ENCODE measurements around the gene RGS2.

RGS2 gene

GRCh38 chr1:192762265-192762664 is 46.6 kb upstream of the RGS2 start (continued):
- no peak for TF ChIP-seq PATZ1 (tag by site-specific recombination; IDR thresholded peaks at IDR 0.05)

GRCh38 chr1:192763243-192763642 is 45.6 kb upstream of the RGS2 start:
- no peaks in the 10 kb centered on the region for H3K4me1 ChIP-seq (ENCODE audit: control insufficient read depth, insufficient read depth, low read length)
- no peak overlapping the region for H3K4me3 ChIP-seq (ENCODE audit: low read depth, low read length)
- ChIA-PET POLR2A (no interaction called here), CTCF (interaction anchor here (0.6 kb wide), 1 partner anchor 18 kb away, joined by 3 read pairs; no protein-coding TSS in a partner anchor)
- TF ChIP-seq ZNF266 (tag by site-specific recombination; IDR thresholded peaks at IDR 0.05; ENCODE audit: low read depth): no peak
- no peak for TF ChIP-seq ZNF19 (tag by site-specific recombination; IDR thresholded peaks at IDR 0.05; ENCODE audit: low read depth)
- TF ChIP-seq ELK4 (IDR thresholded peaks at IDR 0.05; ENCODE audit: borderline replicate concordance, low read depth, low read length): no peak
- no peak for TF ChIP-seq EGR2 (tag by site-specific recombination; IDR thresholded peaks at IDR 0.05; ENCODE audit: low read depth)
- no peak for TF ChIP-seq OVOL3 (tag by site-specific recombination; IDR thresholded peaks at IDR 0.05)
- no peak for TF ChIP-seq ZSCAN30 (tag by site-specific recombination; IDR thresholded peaks at IDR 0.05)
- TF ChIP-seq ZNF558 (tag by site-specific recombination; IDR thresholded peaks at IDR 0.05): no peak
- no peak for TF ChIP-seq ZFP37 (tag by site-specific recombination; IDR thresholded peaks at IDR 0.05)
- no peak for TF ChIP-seq ZBTB44 (tag by site-specific recombination; IDR thresholded peaks at IDR 0.05)
- TF ChIP-seq ZSCAN23 (tag by site-specific recombination; IDR thresholded peaks at IDR 0.05): no peak
- no peak for TF ChIP-seq ZBTB8A (tag by site-specific recombination; IDR thresholded peaks at IDR 0.05)
- H3K36me3 ChIP-seq (ENCODE audit: control insufficient read depth in 2 of 2, insufficient read depth in 1 of 2, low read length in 2 of 2): no peaks in the 10 kb centered on the region
- no peaks in the 10 kb centered on the region for H3K9me3 ChIP-seq (ENCODE audit: control insufficient read depth, insufficient read depth, low read depth, low read length)
- no peak overlapping the region for H3K27ac ChIP-seq (ENCODE audit: extremely low read depth, low read depth, low read length)

GRCh38 chr1:192763756-192764155 is 45.1 kb upstream of the RGS2 start:
- TF ChIP-seq ZNF221 (tag by site-specific recombination; IDR thresholded peaks at IDR 0.05; ENCODE audit: borderline replicate concordance) (no peak), ZBTB20 (tag by site-specific recombination; IDR thresholded peaks at IDR 0.05) (no peak), ZNF624 (tag by site-specific recombination; IDR thresholded peaks at IDR 0.05) (no peak)
- TF ChIP-seq, protein P1, sequence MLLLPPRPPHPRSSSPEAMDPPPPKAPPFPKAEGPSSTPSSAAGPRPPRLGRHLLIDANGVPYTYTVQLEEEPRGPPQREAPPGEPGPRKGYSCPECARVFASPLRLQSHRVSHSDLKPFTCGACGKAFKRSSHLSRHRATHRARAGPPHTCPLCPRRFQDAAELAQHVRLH (tag by site-specific recombination; IDR thresholded peaks at IDR 0.05): no peak
- CTCF ChIA-PET: interaction anchor here (0.6 kb wide), 1 partner anchor 19 kb away, joined by 3 read pairs; no protein-coding TSS in a partner anchor
- POLR2A ChIA-PET: no interaction called here
- Histone ChIP-seq H3K9me3 (ENCODE audit: control insufficient read depth, insufficient read depth, low read depth, low read length) (no peaks in the 10 kb centered on the region), H3K4me1 (ENCODE audit: control insufficient read depth, insufficient read depth, low read length) (no peaks in the 10 kb centered on the region), H3K36me3 (ENCODE audit: control insufficient read depth in 2 of 2, insufficient read depth in 1 of 2, low read length in 2 of 2) (no peaks in the 10 kb centered on the region), H3K4me3 (ENCODE audit: low read depth, low read length) (no peak overlapping the region), H3K27ac (ENCODE audit: extremely low read depth, low read depth, low read length) (no peak overlapping the region)

DNA sequence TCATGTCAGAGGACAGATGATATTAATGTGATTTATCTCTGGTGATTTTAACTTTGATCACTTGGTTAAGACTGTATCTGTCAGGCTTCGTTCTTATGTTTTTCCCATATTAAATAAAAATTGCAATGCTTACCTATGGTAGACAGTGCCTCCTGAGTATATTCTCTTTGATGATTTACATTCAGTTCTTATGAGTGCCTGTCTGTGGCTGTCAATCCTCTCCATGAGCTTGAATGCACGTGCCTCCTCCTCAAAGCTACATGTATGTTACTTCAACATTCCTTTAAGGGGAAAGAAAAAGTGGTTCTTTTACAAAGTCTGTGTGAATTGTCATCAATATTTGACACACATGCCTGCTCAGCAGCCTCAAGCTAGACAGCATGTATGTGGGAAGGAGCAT is 44.2 kb upstream of the RGS2 start:
- ChIA-PET CTCF (no interaction called here), POLR2A (no interaction called here)
- no peak overlapping the region for H3K27ac ChIP-seq (ENCODE audit: extremely low read depth, low read depth, low read length)
- H3K4me1 ChIP-seq (ENCODE audit: control insufficient read depth, insufficient read depth, low read length): no peaks in the 10 kb centered on the region
- H3K36me3 ChIP-seq (ENCODE audit: control insufficient read depth in 2 of 2, insufficient read depth in 1 of 2, low read length in 2 of 2): no peaks in the 10 kb centered on the region
- H3K4me3 ChIP-seq (ENCODE audit: low read depth, low read length): no peak overlapping the region
- H3K9me3 ChIP-seq (ENCODE audit: control insufficient read depth, insufficient read depth, low read depth, low read length): no peaks in the 10 kb centered on the region
- no peak for TF ChIP-seq ZNF639 (tag by site-specific recombination; IDR thresholded peaks at IDR 0.05)
- no peak for TF ChIP-seq ZNF223 (tag by site-specific recombination; IDR thresholded peaks at IDR 0.05)
- TF ChIP-seq ZNF132 (tag by site-specific recombination; IDR thresholded peaks at IDR 0.05; ENCODE audit: borderline replicate concordance): no peak
- TF ChIP-seq ZBTB44 (tag by site-specific recombination; IDR thresholded peaks at IDR 0.05): no peak
- no peak for TF ChIP-seq TCF7L2 (IDR thresholded peaks at IDR 0.05; ENCODE audit: borderline replicate concordance, low read depth, low read length)
- TF ChIP-seq ZNF549 (tag by site-specific recombination; IDR thresholded peaks at IDR 0.05): no peak

Measured in HEK293 (cell line).